ENCODE results near the gene COBLL1. TPM values are rescaled to one million over a fixed set of nuclear protein-coding genes. Genes with fewer than 3 reads are reported as not detected.

The COBLL1 gene
- total RNA-seq, 1 donor from 2014 or later: 95.3 TPM

DNA sequence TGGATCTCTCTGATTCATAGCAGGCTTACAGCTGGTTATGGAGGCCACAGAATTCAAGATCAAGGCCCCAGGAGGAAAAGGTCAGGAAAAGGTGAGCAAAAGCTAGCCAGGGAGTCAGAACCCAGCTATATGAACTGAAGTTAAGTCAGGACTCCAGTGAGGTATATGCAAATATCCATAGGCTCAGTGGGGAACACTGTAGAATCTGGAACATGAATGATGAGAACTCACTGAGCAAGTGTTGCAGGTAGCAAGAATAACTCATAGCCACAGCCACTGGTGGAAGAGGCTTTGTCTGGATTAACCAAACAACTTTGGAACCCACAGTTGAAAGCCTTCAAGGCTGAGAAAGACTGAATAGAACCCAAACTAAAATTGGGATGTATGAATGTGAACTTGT is 24.7 kb downstream of the COBLL1 start:
- no peak for ATAC-seq
- Histone ChIP-seq H3K27me3 (no peaks in the 10 kb centered on the region), H3K36me3 (no peaks in the 10 kb centered on the region), H3K27ac (no peak overlapping the region), H3K9me3 (no peaks in the 10 kb centered on the region), H3K4me1 (no peaks in the 10 kb centered on the region), H3K4me3 (no peak overlapping the region)
- TF ChIP-seq, protein P1, sequence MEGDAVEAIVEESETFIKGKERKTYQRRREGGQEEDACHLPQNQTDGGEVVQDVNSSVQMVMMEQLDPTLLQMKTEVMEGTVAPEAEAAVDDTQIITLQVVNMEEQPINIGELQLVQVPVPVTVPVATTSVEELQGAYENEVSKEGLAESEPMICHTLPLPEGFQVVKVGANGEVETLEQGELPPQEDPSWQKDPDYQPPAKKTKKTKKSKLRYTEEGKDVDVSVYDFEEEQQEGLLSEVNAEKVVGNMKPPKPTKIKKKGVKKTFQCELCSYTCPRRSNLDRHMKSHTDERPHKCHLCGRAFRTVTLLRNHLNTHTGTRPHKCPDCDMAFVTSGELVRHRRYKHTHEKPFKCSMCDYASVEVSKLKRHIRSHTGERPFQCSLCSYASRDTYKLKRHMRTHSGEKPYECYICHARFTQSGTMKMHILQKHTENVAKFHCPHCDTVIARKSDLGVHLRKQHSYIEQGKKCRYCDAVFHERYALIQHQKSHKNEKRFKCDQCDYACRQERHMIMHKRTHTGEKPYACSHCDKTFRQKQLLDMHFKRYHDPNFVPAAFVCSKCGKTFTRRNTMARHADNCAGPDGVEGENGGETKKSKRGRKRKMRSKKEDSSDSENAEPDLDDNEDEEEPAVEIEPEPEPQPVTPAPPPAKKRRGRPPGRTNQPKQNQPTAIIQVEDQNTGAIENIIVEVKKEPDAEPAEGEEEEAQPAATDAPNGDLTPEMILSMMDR (IDR thresholded peaks at IDR 0.05): no peak
- intact Hi-C loops (cut with DNase I): no loop called here
- no peak for DNase-seq

- H3K4me1 ChIP-seq: no peaks in the 10 kb centered on the region
- H3K9me3 ChIP-seq: no peaks in the 10 kb centered on the region
- intact Hi-C loops (cut with DNase I): no loop called here
- DNase-seq (no peak), ATAC-seq (no peak)
- no peaks in the 10 kb centered on the region for H3K36me3 ChIP-seq
- TF ChIP-seq, protein P1 (IDR thresholded peaks at IDR 0.05): no peak
- H3K27me3 ChIP-seq: no peaks in the 10 kb centered on the region
- no peak overlapping the region for H3K4me3 ChIP-seq
- no peak overlapping the region for H3K27ac ChIP-seq
Measured at GRCh38 chr2:164816046-164816445, 25.6 kb downstream of the COBLL1 start.

GRCh38 chr2:164815071-164815793 is 26.4 kb downstream of the COBLL1 start:
- no peak for DNase-seq

GRCh38 chr2:164813535-164813934 is 28.1 kb downstream of the COBLL1 start:
- no peaks in the 10 kb centered on the region for H3K36me3 ChIP-seq
- intact Hi-C loops (cut with DNase I): no loop called here
- TF ChIP-seq, protein P1 (IDR thresholded peaks at IDR 0.05): no peak

More at GRCh38 chr2:164815071-164815793, 26.4 kb downstream of the COBLL1 start:
- no peaks in the 10 kb centered on the region for H3K27me3 ChIP-seq
- no peak overlapping the region for H3K27ac ChIP-seq
- ATAC-seq: no peak
- no peaks in the 10 kb centered on the region for H3K4me1 ChIP-seq
- H3K4me3 ChIP-seq: no peak overlapping the region
- no peaks in the 10 kb centered on the region for H3K9me3 ChIP-seq
- no peaks in the 10 kb centered on the region for H3K36me3 ChIP-seq
- TF ChIP-seq, protein P1 (IDR thresholded peaks at IDR 0.05): no peak
- intact Hi-C loops (cut with DNase I): no loop called here

DNA sequence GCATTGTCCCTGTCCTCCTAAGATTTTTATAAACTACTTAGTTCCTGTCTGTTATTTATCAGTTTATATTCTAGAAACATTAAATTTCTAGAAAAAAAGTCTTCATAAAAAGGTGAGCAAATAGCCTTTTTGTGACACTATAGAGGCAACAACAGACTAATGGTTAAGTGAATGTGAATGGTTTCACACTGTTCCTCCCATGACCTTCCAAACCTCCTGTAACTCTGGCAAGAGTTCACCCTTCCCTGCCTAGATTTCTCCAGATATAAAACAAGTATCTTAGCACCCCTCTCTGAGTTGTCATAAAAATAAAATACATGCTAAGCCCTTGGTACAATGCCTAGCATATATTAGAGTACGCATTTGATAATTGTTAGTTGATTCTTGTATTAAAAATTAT is 29.2 kb downstream of the COBLL1 start:
- Histone ChIP-seq H3K36me3 (no peaks in the 10 kb centered on the region), H3K4me3 (no peak overlapping the region), H3K27ac (no peak overlapping the region), H3K4me1 (peaks cover 4% of the 10 kb centered on the region), H3K27me3 (no peaks in the 10 kb centered on the region), H3K9me3 (no peaks in the 10 kb centered on the region)
- ATAC-seq: no peak
- intact Hi-C loops (cut with DNase I): no loop called here
- no peak for DNase-seq
- TF ChIP-seq, protein P1 (IDR thresholded peaks at IDR 0.05): no peak

More at GRCh38 chr2:164813535-164813934, 28.1 kb downstream of the COBLL1 start:
- DNase-seq (no peak), ATAC-seq (no peak)
- Histone ChIP-seq H3K27ac (no peak overlapping the region), H3K4me3 (no peak overlapping the region), H3K9me3 (no peaks in the 10 kb centered on the region), H3K4me1 (peaks cover 4% of the 10 kb centered on the region), H3K27me3 (no peaks in the 10 kb centered on the region)

Measured in upper lobe of right lung (tissue), 1 donor.